D721Med (cell line): Measurements from ENCODE around the gene VIPR2.
"Not testable (repeated sequence)": the region's sequence is repeated elsewhere in the genome, so short reads cannot be mapped to it uniquely, and the experiment has no call there.

Experiments used
- DNase-seq: peaks from one replicate; pipeline ENCODE4 v3.0.0; 2011; ENCODE audit warnings: low spot score; ENCODE audit not compliant: insufficient read length
- FAIRE-seq: peaks from 2 replicates; lab custom pipeline; 2011; peaks lifted over from hg19 to GRCh38; lab: Jason Lieb, UNC
- TF ChIP-seq, protein P1 (sequence below): IDR thresholded peaks from 2 replicates; pipeline ENCODE4 v1.5.1; 2012; ENCODE audit warnings: mild to moderate bottlenecking, control low read depth; ENCODE audit not compliant: insufficient read depth; ENCODE audit errors: missing control alignments

Gene VIPR2

DNA sequence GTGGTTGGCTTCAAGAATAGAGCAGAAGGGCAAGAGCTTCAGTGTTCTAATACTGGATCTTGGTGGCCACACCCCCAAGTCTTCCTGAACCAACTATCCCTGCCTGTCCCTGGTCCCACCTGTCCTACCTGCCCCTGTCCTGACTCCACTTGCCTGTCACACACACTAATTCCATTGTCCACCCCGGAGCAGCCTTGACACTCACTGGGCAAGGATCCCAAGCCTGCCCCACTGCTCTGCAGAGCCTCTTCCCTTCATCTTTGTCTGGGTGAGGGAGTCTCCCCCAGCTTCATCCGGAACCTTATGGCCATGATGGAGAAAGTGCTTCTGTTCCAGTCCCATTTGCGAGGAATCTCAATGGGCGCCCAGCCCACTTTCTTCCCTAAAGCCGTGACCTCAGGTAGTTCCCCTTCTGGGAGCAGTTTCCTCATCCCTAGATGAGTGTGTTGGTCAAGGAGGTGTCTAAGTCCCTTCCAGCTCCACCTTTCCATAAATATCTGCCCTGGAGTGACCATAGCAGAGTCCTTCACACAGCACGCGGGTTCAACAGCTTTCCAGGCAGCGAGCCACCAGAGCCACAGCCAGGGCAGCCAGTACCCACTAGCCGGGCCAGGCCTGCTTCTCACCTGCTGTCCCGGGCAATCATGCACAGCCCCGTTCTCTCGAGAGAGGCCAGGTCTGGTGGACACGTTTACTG, 61.5 kb downstream of the VIPR2 start:
- TF ChIP-seq, protein P1, sequence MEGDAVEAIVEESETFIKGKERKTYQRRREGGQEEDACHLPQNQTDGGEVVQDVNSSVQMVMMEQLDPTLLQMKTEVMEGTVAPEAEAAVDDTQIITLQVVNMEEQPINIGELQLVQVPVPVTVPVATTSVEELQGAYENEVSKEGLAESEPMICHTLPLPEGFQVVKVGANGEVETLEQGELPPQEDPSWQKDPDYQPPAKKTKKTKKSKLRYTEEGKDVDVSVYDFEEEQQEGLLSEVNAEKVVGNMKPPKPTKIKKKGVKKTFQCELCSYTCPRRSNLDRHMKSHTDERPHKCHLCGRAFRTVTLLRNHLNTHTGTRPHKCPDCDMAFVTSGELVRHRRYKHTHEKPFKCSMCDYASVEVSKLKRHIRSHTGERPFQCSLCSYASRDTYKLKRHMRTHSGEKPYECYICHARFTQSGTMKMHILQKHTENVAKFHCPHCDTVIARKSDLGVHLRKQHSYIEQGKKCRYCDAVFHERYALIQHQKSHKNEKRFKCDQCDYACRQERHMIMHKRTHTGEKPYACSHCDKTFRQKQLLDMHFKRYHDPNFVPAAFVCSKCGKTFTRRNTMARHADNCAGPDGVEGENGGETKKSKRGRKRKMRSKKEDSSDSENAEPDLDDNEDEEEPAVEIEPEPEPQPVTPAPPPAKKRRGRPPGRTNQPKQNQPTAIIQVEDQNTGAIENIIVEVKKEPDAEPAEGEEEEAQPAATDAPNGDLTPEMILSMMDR: no peak
- DNase-seq (no peak), FAIRE-seq (no peak)

DNA sequence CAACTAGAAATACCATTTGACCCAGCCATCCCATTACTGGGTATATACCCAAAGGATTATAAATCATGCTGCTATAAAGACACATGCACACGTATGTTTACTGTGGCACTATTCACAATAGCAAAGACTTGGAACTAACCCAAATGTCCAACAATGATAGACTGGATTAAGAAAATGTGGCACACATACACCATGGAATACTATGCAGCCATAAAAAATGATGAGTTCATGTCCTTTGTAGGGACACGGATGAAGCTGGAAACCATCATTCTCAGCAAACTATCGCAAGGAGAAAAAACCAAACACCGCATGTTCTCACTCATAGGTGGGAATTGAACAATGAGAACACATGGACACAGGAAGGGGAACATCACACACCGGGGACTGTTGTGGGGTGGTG, 62.6 kb downstream of the VIPR2 start:
- not testable (repeated sequence) for FAIRE-seq, DNase-seq

DNA sequence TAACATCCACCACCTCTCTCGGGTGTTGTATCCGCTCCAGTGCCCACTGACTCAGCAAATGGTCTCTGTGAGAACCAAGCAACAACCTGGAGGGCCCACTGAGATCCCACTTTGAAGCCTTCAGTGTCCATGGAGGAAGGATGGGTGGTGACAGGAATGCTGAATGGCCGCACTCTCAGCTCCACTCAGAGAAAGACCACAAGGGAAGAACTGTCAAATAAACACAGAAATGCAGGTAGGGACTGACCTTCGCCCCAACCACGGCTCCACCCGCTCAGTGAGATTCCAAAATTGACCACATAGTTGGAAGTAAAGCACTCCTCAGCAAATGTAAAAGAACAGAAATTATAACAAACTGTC, 65.8 kb downstream of the VIPR2 start:
- TF ChIP-seq, protein P1: no peak
- DNase-seq (no peak), FAIRE-seq (no peak)

DNA sequence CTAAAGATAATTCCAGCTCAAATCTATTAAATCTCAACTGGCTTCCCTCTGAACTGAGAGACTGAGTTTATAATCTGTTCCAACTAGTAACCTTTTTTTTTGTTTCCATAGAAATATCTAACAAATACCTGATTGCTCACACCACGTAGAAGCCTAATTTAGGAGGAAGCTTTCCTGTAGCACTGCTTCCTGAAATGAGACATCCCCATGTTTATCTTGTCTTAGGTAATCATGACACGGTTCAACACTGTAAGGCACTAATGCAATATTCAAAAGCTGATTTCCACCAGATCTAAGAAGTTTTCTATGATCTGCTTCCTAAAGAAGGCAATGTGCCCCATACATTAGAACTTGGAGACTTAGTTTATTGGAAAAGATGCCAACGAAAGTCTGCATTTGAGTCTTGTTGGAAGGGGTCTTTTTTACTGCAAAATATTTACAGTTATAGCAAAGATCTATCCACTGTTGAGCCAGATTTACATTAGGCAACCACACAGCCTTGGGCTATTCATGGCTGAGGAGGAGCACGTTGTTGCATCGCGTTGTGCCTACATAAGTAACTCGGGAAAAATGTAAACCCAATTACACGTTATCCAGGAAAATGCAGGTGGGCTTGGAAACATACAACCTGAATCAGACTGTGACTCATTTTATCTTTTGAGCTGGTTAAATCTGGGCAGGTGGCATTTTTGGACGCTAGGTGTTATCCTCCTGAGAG, 66.3 kb downstream of the VIPR2 start:
- no peak for DNase-seq
- TF ChIP-seq, protein P1: no peak
- no peak for FAIRE-seq

DNA sequence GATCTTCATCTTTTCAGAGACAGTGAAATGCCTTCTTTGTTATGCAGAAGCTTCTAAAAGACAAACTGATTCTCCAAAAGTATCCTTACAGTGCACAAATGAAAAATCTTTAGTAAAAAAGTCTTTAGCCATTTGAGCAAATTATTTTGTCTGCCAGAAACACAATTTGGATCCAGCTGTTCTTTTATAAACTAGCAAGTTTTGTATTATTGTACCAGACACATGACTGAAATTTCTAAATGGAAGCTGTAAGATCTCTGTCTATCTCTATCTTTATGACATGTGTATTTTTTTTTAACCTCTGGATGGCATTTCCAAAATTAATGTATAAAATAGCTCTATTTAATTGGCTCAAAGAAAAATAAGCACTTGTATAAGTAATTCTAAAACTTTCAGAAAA, 68.3 kb downstream of the VIPR2 start:
- TF ChIP-seq, protein P1: no peak
- no peak for FAIRE-seq
- DNase-seq: no peak

DNA sequence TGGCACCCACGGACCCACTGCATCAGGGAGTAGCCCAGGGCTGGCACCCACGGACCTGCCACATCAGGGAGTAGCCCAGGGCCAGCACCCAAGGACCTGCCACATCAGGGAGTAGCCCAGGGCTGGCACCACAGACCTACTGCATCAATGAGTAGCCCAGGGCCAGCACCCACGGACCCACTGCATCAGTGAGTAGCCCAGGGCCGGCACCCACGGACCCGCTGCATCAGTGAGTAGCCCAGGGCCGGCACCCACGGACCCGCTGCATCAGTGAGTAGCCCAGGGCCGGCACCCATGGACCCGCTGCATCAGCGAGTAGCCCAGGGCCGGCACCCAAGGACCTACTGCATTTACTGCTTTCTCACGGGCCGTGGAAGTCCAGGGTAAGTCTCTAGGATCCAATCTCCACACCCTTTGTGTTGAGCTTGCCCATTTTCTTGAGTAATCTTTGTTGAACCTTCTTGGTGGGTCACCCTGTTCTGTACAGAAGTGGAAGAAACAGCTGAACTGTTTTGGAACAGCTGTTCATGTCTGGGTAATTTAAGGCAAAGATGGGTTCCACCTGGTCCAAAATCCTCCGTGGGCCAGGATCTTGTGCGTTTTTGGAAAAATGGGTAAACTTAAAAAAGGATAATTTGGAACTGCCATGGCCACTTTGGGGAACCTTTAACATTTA, 69.0 kb downstream of the VIPR2 start:
- no peak for DNase-seq
- TF ChIP-seq, protein P1: no peak
- FAIRE-seq: no peak

DNA sequence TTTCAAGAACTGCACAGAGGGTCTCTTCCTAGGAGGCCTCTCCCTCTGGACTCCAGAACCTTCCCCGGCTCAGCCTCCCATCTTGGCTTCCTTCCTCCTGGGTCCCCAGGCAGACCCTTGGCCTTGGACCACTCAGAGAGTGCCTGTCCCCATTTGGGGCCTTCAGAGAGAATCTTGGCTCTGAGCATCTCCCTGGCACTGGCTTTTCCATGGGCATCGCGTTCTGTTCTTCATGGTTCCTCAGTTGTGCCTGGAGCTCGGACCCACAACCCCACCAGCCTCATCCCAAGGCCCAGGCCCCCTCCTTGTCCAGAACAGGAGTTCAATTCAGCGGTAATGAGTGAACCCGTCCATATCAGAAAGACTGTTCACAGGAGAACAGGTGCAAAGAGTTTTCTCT, 73.4 kb downstream of the VIPR2 start:
- FAIRE-seq: no peak
- TF ChIP-seq, protein P1: no peak
- DNase-seq: no peak
